ENCODE measurements around the gene CEMIP2.
A peak's percentile ranks its signal among the peaks of the same experiment; 100 is the strongest.
"Not testable (repeated sequence)": the region's sequence is repeated elsewhere in the genome, so short reads cannot be mapped to it uniquely, and the experiment has no call there.

CEMIP2 gene

DNA sequence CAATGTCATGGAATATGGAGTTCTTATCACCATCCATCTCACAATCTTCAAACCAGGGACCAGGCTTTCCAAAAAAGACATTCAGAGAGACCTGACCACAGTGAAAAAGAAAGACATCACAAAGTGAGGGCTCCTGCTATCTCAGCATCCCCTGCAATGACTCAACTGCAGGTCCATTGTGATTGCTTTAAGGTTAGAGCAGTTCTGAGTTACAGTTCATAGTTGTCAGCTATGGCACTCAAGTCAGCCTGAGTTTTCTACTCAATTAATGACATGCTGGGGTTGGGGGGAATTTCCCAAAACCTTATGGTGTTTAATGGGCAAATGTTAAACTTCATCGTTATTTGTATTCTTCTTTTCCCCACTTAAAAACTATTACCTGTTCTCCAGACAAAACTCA, 58.9 kb downstream of the CEMIP2 start:
- DNase-seq (ENCODE audit: low read depth in 2 of 2), result no peak

- no peak for DNase-seq (ENCODE audit: low read depth in 2 of 2)
These were observed 62.1 kb downstream of the CEMIP2 start for GRCh38 chr9:71706176-71706575.

GRCh38 chr9:71704796-71705195, 63.5 kb downstream of the CEMIP2 start:
- no peak for DNase-seq (ENCODE audit: low read depth in 2 of 2)

DNA sequence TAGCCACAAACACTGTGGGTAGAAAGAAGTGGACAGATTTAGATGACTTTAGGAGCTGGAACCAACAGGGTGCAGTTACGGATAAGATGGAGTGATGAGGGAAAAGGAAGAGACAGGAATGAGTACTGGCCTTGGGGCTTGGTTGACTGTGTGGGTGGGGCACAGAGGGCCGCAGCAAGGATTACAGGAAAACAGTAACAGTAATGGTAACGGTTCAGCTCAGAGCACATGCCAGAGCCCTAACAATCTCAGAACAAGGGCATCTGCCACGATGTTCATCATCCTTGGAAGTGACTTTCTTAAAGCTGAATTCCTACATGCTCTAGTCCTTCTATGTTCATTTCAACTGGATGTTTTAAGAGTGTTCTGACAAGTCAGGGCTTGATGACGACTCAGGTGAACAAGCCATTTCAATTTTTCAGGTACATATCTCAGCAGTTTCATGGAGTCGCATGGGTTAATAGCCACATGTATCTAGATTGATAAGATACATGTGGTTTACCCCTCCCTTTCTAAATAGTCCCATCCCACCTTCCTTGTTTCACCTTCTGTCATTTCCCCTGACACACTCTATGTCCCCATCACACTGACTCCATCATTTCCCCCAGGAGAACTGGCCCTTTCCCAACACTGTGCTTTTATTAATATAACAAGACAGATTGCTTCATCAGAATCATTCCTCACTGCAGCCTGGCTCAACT, 65.0 kb downstream of the CEMIP2 start:
- DNase-seq (ENCODE audit: low read depth in 2 of 2), result no peak

DNA sequence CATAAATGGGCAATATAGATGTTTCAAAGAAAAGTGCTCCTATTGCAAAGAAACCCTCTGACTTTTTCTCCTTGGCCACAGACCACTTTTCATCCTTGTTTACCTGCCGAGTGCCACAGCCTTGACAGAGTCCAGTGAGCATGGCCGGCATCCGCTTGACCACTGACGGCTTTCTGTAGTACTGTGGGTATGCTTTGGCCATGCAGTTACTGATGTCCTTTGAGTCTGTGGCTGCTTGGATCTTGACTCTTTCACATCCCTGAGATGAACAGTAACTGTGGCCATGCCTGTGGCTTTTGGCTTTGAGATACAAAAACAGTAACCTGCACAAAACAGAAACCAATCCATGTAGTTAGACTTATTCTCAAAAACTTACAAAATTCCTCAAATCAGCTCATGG, 70.4 kb downstream of the CEMIP2 start:
- no peak for DNase-seq (ENCODE audit: low read depth in 2 of 2)

- DNase-seq (ENCODE audit: low read depth in 2 of 2), result no peak
These were observed 74.0 kb downstream of the CEMIP2 start for GRCh38 chr9:71694332-71694731.

- DNase-seq (ENCODE audit: low read depth in 2 of 2), result no peak
These were observed 74.7 kb downstream of the CEMIP2 start for GRCh38 chr9:71693607-71694006.

DNA sequence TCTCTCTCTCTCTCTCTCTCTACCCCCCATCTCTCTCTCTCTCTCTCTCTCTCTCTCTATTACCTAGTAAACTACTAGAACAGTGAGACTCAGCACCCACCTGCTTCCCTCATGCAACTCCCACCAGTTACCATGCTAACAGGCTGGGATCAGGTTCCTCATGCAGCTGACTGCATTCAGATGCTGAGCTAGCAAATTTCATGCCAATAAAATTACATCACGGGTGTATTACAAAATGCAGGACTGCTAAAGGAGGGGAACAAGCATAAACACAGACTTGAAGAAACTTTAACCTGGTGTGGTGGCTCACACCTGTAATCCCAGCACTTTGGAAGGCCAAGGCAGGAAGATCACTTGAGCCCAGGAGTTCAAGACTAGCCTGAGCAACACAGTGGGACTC, 76.0 kb downstream of the CEMIP2 start:
- no peak for DNase-seq (ENCODE audit: low read depth in 2 of 2)

DNA sequence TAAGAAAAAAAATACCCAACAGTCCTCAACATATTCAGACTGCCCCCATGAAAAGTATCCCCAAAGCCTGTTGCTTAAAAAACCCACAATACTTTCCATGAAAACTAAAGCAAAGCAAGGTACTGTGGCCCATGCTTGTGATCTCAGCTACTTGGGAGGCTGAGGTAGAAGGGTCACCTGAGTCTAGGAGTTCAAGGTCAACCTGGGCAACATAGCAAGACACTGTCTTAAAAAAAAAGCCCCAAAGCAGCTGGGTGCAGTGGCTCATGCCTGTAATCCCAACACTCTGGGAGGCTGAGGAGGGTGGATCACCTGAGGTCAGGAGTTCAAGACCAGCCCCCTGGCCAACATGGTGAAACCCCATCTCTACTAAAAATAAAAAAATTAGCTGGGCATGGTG, 76.7 kb downstream of the CEMIP2 start:
- not testable (repeated sequence) for DNase-seq (ENCODE audit: low read depth in 2 of 2)

GRCh38 chr9:71690689-71691435, 77.5 kb downstream of the CEMIP2 start:
- DNase-seq (ENCODE audit: low read depth in 2 of 2), result no peak

DNA sequence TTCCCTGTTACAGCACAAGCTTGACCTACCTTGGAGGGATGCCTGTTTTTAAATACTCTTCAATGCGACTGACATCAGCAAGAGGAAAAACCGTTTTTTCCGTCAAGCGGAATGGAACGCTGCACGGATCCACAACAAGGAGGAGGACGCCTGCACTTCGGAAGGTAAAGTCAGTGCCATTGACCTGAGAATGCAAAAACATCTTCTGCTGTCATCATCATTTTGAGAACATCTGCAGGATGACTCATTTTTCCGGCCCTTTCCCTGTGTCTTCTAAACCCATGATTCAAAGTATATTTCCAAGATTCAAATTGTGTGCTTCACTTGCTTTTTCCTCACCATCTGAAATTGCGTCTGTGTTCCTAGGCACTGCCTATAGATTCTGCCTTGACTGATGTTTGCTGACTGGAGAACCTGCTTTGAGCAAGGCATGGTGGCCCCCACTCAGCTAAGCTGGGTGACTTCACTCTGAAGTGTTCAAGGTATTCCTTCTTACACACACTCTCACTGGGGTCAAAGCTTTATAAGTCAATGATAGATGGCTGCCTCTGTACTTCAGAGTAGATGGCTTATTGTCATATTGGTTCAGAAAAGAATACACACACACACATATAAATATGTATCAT, 78.1 kb downstream of the CEMIP2 start:
- no peak for DNase-seq (ENCODE audit: low read depth in 2 of 2)

DNA sequence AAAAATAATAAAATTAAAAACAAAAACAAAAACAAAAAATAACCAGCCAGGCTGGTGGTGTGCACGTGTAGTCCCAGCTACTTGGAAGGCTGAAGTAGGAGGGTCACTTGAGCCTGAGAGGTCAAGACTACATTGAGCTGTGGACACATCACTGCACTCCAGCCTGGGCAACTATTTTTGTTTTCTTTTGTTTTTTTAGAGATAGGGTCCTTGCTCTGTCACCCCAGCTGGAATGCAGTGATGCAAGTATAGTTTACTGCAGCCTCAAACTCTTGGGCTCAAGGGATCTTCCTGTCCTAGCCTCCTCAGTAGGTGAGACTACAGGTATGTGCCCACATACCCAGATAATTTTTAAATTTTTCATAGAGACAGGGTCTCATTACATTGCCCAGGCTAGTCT, 80.6 kb downstream of the CEMIP2 start:
- DNase-seq (ENCODE audit: low read depth in 2 of 2), result no peak

DNA sequence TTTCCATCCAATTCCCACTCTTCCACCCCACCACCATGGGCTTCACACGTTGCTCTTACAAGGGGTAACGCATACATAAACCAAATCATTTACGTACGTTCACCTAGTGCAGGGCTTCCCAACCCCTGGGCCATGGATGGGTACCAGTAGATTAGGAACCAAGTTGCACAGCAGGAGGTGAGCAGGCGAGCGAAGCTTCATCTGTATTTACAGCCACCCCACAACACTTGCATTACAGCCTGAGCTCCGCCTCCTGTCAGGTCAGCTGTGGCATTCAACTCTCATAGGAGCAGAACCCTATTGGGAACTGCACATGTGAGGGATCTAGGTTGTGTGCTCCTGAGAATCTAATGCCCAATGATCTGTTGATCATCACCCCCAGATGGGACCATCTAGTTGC, 82.3 kb downstream of the CEMIP2 start:
- DNase-seq (ENCODE audit: low read depth in 2 of 2), result no peak

DNA sequence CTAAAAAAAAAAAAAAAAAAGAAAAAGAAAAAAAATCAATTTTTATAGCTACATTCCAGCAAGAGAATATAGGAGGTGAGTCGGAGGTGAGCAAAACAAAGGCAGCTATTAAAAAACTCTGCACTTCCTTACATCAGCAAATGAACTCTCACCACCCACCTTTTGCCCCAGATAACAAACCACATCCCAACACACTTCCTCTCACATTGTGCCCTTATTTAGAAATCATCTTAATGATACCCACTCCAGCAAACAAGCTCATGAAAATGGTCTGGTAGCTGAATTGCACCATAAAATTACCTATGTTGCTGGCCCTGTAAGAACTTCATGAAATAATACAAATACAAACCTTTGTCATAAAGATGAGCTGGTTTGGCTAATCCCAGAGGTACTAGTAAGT, 82.9 kb downstream of the CEMIP2 start:
- peak in 1 of 2 donors; percentile 3 for DNase-seq (ENCODE audit: low read depth in 2 of 2)

DNA sequence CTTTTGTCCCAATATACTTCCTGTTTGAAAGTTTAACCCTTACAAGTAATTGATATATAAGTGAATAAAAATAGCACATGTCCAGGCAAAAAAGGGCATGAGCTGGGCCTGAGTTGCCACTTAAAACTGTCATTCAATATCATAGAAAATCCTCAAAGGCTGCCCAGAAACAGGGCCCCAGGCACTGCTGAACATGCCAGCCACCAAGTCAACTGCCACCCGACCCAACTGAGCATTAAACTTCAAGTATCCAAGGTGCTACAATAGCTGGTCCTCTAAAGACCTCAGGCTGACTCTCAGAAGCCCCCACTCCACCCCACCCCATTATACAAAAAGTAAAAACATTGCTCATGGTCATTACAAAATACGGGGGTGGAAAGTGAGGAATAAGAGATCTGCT, 83.7 kb downstream of the CEMIP2 start:
- DNase-seq (ENCODE audit: low read depth in 2 of 2), result no peak

GRCh38 chr9:71683598-71684235, 84.6 kb downstream of the CEMIP2 start:
- no peak for DNase-seq (ENCODE audit: low read depth in 2 of 2)

DNA sequence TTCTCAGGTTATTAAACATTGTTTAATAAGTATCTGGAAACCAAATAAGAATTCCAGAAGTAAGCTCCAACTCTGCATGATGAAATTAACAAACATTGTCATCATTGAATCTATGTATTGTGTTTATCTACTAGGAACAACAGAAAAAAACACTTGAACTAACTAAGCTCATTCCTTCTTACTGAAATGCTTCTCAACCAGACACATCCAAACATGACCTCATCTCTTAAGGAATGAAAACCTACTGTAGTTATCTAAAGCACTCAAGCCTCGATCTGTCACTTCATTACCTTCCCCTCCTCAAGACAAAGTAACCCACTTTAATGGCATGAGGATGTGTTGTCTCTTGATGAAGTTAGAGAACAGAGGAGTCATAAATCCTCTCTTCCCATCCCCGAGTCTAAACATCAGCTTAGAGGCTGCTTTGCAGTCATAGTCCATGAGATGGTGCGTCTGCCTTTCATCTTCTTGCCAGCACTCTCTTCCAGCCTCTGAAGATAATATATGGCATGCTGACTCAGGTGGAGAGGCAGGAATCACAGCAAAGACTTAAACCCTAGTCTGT, 86.5 kb downstream of the CEMIP2 start:
- DNase-seq (ENCODE audit: low read depth in 2 of 2), result no peak

GRCh38 chr9:71681104-71681707, 87.1 kb downstream of the CEMIP2 start:
- DNase-seq (ENCODE audit: low read depth in 2 of 2), result no peak

- no peak for DNase-seq (ENCODE audit: low read depth in 2 of 2)
These were observed 87.9 kb downstream of the CEMIP2 start for GRCh38 chr9:71680189-71680980.

GRCh38 chr9:71678999-71679398, 89.3 kb downstream of the CEMIP2 start:
- no peak for DNase-seq (ENCODE audit: low read depth in 2 of 2)

DNA sequence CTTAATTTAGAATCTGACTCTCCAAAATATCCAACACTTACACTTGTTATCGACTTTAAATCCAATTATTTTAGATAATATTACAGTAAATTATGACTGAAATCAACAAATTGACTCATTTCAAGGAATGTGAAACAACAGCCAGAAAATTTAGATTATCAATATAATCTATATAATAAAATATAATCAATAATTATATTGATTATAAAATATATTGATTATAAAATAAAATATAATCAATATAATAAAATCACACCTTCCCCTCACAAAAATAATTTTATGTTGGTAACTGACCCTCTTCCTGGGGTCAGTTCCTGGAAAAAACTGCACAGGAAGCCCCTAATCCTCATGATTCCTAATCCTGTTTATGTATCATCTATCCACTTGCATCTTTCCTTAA, 91.1 kb downstream of the CEMIP2 start:
- no peak for DNase-seq (ENCODE audit: low read depth in 2 of 2)
